ENCODE results near the gene TRAPPC2L.

The TRAPPC2L gene

DNA sequence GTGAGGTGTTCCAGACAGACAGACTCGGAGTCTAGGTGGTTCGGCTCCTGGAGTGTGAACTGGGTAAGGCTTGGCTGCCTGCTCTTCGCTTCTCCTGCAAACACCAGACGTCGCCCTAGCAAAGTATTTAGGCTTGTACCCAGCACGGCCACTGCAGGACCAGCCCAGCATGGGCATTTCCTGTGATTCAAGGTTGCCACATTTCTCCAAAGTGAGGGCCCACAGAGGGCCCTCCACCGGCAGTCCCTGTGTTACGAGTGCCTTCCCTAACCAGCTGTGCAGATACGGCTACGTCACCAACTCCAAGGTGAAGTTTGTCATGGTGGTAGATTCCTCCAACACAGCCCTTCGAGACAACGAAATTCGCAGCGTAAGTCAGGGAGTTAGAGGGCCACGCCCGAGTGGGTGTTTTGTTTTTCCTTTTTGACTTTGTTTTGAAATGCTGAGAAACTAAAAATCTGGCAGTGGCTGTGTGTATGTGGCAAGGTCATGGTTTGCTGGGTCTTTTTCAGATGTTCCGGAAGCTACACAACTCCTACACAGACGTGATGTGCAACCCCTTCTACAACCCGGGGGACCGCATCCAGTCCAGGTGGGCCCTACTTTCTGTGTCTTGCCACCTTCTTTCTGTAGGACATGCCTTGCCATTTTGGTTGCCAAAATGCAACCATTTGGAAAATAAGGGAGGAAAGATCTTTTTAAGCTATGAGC is 2.6 kb downstream of the TRAPPC2L start:
- DNase-seq (ENCODE audit: low spot score) = no peak

DNA sequence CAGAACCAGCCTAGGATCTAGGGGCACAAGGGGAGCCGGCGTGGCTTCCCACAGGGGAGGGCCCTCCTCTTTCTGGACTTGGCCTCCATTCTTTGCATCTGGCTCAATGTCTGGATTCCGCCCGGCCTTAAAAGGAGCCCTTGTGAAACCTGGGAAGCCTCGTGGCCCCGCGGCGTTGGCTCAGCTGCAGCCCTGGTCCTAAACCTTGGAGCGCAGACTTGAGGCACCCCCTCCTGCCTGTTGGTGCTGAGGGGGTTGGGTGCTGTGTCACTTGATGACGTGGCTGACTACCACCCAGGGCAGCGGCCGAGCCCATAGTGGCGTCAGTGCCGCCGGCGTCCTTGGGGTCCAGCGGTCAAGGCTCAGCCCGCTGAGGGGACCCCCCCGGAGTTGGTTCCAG is 4.4 kb downstream of the TRAPPC2L start:
- DNase-seq (ENCODE audit: low spot score) = no peak

DNA sequence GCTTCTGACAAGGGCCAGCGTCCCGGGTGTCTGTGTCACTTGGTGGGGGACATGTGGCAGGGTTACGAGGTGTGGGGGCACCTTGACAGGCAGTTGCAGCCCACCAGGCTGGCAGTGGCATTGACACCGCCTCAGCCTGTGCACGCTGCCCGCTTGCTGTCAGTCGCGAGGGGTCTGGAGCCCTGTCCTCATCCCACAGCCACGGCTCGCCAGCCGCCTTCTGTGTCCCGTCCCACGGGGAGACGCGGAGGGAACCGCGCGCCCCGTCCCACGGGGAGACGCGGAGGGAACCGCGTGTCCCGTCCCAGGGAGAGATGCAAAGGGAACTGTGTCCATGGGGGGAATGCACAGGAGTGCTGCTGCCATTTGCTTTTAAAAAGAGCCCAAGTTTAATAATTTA is 6.0 kb downstream of the TRAPPC2L start:
- no peak for DNase-seq (ENCODE audit: low spot score)

DNA sequence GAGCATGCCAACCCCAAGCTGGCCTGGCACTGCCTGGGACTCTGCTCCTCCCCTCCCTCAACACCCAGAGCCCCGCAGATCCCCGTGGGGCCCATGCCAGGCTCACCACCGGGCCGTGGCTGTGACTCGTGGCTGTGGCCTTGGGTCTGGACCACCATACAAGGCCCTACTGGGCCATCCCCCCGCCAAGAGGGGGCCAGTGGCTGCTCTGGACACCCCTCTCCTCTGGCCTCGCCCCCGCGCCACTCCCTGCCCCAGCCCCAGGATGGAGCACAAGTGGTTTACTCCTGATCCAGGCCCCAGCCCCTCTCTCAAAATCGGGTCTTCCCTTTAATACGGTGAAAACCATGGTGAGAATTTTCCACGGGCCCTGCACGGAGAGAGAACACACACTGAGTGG is 6.5 kb downstream of the TRAPPC2L start:
- no peak for DNase-seq (ENCODE audit: low spot score)

DNA sequence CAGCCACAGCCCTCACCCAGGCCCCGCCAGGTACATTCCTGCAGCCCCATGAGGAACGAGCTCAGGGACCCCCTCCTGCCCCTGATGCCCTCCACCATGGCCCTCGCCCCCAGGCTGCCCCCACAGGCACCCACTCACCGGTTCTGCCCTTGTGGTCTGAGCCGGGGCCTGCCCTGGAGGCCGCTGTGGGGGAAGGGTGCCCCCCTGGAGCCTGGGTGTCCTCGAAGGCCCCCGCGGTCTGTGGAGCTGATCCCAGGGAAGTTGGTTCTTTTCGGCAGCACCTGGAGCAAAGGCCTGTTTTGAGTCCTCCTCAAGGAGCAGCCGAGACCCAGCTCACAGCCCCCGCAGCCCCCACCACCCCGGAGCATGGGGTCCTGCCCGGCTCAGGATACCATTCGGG is 7.2 kb downstream of the TRAPPC2L start:
- no peak for DNase-seq (ENCODE audit: low spot score)

DNA sequence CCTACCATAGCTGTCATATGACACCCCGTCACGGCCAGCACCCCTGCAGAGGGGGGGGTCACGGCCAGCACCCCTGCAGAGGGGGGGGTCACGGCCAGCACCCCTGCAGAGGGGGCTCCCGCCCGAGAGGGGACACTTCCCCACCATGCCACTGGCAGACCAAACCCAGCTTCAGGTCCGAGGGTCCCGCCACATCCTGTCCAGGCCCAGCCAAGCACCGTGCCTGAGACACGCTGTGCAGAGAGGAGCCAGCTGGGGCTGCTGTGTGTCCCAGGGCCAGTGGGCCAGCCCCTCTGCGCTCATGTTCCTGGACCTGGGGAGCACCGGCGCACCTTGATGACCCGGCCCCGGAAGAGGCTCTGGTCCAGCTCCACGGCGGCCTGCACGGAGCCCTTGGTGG is 7.6 kb downstream of the TRAPPC2L start:
- no peak for DNase-seq (ENCODE audit: low spot score)

DNA sequence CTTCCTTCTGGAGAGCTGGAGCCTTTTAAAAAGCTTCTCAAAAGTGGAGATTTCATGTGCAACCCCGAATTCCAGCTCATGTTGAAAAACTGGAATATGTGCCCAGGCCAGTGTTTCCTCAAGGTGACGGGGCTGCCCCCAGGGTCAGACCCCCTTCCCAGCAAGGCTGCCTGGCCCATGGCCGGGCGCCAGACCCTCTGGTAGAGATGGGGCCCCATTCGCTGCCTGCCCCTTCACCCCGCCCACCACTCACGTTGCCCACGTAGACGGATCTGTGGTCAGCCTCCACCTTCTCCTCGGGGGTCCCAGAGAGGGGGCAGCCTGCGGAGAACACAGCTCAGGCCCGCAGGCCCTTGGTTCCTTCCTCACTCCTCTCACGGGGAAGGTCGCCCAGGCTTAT is 8.4 kb downstream of the TRAPPC2L start:
- DNase-seq (ENCODE audit: low spot score) = no peak

DNA sequence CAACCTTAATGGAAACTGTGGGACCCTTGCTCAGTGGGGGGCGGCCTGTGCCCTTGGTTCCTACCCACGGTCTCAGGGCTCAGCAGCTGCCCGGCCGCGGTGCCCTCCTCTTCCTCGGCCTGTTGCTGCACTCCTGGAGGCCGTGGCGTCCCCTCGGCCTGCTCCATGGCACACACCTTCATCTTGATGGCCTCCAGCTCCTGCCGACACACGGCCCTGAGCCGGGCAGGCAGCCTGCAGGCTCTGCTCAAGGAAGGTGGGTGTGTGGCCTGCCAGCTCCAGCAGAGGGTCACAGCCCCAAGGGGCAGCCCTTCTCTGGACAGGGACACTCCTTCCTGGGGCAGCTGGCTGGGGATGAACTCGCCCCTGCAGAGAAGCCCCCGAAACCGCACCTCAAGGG is 8.8 kb downstream of the TRAPPC2L start:
- no peak for DNase-seq (ENCODE audit: low spot score)

DNA sequence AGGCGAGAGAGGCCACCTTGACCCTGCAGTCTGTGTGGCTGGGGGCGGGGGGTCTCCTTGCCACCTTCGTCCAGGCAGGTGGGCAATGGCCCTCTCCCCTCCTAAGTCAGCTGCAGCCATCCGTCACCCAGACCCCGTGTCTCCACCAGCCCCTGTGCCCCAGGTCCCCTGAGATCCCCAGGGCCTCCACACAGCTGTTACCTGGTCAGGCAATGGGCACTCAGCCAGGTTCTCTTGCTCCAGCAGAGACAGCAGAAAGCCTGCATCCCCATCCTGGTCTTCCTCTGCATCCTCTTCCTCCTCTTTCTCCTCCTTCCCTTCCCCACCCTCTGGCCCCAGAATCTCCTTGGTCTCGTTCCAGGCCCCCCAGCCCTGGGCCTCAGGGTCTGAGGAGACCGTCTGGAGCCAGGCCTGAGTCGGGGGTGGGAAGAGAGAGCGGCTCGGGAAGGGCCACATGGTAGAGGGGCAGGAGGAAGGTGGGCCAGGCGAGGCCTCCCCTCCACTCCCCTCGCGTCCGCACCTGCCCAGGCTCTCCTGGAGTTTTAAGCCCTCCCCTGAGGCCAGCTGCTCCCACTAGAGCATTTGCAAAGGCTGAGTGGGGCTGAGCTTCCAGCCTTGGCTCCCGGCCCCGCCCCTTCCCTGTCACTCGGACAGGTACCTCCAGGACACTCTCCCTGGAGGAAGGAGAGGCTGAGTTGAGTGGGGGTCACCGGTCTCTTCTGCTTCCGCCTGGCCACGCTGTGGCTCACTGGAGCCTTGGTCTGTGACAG is 9.4 kb downstream of the TRAPPC2L start, which contains the start of gene PABPN1L:
Gene PABPN1L, minus strand, starts transcription at position 510 of the 770 bp plus-strand sequence. Its CDS starts 54 bp downstream, at position 456.
- DNase-seq (ENCODE audit: low spot score) = no peak

DNA sequence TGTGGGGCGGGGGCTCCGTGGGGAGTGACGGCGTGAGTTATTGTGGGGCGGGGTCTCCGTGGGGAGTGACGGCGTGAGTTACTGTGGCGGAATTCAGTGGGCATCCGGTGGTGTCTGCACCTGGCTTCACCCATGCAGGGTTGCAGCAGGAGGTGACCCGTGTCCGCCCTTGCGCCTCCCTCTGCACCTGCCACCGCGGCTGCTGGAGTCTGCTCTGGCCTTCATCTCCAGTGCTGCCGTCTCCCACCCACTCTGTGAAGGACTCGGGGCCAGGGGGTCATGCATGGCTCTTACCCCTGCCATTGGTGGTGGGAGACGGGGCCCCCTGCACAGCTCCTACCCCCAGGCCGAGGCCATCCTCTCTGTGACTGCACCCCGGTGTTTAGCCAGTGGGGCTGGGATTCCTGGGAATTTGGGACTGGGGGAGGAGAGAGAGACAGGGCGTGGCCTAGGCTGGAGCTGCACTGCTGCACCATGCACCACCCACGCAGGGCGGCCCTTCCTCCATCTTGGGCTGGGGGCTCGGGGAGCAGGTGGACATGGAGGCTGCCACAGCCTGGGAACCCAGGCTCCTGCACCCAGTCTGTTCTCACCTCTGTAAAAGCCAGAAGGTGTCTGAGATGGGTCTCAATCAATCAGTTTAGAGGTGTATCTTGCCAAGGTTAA is 10.8 kb downstream of the TRAPPC2L start:
- no peak for DNase-seq (ENCODE audit: low spot score)

DNA sequence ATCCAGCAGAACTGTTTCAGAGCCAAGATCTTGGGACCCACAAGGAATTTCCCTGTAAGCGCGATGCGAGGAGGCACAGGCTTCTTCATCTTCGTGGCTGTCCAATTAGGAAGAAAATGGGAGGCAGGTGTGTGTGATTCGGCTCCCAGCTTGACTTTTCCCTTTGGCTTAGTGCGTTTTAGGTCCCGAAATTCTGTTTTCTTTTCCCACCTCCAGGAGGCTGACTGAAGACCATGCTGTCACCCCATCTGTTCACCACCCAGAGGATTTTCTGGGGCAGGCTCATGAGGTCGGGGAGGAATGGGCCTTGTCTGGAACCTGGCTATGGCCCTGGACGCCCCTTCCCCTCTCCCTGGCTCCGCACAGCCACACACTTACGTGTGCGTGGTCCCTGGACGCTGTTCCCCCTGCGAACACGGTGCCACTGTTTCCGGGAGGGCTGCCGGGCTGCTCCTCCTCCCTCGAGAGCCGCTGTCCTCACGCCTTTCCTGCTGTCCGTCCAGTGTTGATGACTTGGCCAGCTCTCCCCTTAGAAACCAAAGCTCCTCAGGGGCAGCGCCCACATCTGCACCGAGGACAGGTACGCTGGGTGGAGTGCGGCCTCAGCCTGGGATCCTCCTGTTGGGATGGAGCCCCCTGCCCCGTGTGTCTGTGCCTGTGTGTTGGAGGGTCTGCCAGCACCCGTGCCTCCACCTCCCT is 12.2 kb downstream of the TRAPPC2L start:
- peak; percentile 85 for DNase-seq (ENCODE audit: low spot score)

DNA sequence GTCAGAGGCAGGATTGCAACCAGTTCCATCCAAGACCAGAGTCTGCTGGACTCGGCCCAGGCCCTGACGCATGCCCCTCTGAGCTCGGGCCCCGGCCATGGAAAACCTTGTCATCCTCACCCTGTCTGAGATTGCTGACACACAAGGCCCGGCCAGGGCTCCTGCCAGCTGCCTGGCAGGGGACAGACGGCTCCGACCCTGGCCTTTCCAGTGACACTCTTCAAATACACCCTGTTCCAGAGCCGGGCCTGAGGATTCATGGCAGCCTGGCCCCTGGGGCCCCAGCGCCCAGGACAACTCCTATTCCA is 12.7 kb downstream of the TRAPPC2L start:
- DNase-seq (ENCODE audit: low spot score) = peak; percentile 52

DNA sequence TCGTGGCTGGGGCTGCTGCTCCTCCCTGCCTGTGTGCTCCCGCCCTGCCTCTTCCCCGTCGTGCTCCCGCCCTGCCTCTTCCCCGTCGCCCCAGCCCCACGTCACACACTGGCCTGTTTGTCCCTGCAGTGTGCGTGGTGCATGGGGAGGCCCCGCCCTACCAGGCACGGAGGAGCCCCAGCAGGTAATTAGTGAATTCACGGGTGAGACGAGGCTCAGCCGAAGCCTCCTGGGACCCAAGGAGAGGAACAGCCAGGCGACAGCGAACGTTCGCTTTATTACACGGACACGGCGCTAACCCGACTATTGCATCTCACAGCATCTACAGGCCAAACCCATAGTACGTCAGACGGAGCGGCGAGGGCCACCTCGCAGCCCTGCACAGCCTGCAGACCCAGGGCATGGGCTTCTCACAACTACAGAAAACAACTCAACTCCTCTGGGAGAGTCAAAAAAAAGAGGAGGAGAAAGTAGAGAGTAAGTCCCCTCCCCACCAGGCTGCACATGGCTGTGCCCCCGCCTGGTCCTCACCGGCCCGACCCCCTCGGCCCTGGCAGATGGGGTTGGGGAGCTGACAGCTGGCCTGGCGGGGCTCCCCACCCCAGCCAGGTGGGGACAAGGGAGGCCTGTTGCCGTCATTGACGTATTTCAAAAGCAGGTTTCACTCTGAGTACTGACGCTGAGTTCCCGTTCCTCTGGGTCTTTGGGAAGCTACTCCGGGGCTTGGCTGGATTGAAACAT is 13.9 kb downstream of the TRAPPC2L start:
- no peak for DNase-seq (ENCODE audit: low spot score)

DNA sequence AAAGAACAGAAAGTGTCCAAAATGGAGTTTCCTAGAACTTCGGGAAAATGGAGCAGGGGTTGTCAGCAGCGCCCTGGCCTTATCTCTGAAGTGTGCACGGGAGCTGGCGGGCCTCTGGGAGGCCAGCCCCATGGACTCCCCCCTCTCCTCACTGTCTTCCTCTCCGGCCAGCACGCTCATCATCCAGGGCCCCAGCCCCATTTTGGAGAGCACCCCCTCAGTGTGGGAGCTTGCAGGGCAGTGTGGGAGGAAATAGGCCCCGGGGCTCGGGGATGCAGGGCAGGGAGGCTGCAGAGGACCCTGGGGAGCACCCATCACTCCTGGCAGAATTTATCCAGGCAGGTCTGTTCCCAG is 14.4 kb downstream of the TRAPPC2L start:
- DNase-seq (ENCODE audit: low spot score) = no peak

DNA sequence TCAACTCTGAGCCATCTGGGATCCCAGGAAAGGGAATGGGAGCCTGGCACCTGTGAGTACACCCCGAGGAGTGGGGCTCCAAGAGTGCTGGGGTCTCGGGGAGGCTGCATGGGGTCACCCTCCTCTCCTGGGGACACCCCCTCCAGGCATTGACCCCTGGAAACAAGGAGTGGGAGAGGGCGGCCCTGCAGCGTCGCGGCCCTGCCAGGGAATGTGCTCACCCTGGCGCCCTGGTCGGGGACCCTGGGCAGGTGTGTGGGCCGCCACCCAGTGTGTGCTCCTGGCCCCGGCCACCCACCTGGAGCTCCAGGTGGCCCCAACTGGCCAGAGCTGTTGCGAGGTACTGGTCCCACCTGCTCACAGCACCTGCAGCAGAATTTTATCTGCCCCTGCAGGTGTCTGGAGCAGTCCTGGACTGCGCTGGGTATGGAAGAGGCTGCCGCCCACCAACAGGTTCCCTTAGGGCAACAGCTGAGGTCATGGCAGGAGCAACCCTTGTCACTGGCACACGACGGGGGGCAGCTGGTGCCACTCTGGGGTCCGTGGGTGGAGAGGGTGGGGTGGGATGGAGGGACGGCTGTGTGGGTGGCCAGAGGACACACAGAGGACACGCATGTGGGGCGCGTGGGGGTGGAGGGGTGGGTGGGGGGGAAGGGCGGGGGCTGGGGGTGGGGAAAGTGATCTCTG is 14.9 kb downstream of the TRAPPC2L start:
- no peak for DNase-seq (ENCODE audit: low spot score)

DNA sequence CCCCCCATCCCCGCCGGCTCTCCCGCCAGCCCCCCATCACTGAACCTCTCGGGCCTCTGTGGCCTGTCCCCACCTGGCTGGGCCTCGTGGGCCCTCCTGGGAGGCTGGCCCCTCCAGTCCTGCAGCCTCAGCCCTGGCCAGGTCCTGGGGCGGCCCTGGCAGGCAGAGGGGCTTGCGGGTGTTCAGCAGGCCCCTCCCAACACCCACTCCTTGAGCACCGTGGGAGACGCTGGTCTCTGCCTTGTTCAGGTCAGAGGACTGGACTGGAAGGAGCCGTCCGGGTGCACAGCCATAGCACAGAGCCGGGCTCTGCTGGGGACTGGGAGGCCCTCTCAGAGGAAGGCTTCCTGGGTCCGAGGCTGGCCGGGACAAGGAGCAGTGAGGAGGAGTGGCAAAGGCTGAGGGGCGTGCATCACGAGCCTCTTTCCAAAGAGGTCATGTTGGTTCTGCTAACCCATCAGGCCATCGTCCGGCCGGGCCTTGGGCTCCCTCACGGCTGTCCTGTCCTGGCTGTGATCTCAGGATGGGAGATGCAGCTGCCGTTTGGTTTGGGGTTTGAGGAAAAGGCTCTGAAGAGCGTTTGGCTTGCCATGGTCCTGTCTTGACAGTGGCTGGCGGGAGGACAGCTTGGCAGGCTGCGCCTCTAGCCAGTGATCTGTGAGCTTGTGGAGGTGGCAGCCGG is 15.9 kb downstream of the TRAPPC2L start:
- DNase-seq (ENCODE audit: low spot score) = peak; percentile 47

DNA sequence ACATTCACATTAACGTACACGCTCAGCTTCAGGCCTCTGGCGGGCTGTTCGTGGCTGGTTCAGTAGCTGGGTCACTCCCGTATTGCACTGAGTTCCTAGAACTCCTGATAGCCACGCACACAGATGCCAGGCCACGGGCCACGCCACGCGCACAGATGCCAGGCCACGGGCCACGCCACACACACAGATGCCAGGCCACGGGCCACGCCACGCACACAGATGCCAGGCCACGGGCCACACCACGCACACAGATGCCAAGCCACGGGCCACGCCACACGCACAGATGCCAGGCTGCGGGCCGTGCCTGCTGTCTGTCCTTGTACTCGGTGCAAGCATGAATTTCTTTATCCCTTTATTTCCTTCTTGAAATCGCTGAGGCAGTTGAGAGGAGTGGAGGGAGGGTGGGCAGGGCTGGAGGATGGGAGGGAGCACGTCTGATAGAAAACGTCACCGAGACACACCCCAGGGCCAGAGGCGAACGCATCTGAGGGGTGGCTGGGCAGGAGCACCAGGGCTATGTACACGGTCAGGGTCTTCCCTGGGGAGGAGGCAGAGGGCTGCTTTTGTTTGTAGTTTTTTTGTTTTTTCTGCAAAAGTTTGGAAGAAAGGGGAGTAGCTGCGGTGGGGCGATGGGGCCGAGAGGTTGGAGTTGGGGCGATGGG is 18.1 kb downstream of the TRAPPC2L start:
- DNase-seq (ENCODE audit: low spot score) = no peak

DNA sequence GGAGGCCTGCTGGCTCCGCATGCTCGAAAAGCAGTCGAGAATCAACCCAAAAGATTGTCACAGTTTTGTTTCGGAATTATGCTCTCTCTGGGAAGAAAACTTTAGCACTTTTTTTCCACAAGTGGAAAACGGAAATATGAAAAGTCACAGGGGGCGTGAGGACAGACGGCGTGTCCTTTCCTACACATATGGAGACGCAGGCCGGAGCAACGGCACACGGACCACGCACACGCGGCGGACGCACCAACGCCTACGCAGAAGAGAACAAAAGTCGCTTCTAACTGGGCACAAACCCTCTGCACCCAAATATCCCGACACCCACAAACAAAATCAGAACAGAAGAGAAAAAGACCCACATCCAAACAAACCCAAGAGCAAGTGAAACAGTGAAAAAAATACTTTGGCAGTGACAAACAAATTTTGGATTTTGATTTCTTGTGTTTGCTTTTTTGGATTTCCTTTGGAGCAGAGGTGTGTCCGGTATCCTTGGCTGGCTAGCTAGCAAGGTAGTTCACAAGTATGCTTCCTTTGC is 18.8 kb downstream of the TRAPPC2L start:
- no peak for DNase-seq (ENCODE audit: low spot score)

DNA sequence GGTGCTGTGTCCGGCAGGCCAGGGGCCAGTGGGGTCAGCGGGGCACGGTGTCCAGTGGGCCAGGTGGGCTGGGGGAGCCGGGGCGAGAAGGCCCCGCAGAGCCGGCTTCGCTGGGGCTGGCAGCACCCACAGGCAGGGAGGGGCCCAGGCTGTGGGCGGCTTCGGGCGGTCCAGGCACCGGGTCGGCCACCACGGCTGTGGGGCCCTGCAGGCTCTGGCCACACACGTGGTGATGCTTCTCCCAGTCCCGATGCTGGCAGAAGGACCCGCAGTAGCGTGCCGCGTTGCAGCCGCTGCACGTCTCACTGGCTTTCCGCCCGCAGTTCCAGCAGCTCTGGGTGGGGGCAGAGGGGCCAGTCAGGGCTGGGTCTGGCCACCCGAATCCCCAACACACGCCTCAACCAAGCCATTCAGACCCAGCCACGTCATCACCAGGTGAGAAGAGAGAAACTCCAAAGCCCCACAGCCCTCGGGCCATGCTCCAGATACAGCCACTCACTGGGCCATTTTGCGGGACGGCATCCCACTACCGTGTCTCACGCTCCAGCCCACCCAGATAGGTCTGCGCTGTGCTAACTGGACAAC is 20.1 kb downstream of the TRAPPC2L start:
- no peak for DNase-seq (ENCODE audit: low spot score)

Data from cerebellar cortex (tissue), 1 donor.